ENCODE data around the gene TSEN54. TPM values are rescaled to one million over a fixed set of nuclear protein-coding genes. Genes with fewer than 3 reads are reported as not detected.
"Not testable (repeated sequence)": the region's sequence is repeated elsewhere in the genome, so short reads cannot be mapped to it uniquely, and the experiment has no call there.

The TSEN54 gene
- total RNA-seq, 1 donor from 2014 or later: 23.3 TPM

- TF ChIP-seq CTCF (IDR thresholded peaks at IDR 0.05): no peak
- peak overlapping the region; percentile 73 for H3K4me3 Mint-ChIP-seq (ENCODE audit: unreplicated experiment)
- H3K4me1 Mint-ChIP-seq (ENCODE audit: unreplicated experiment): peaks cover 18% of the 10 kb centered on the region
- no peaks in the 10 kb centered on the region for H3K27me3 Mint-ChIP-seq (ENCODE audit: unreplicated experiment)
- H3K27ac Mint-ChIP-seq (ENCODE audit: unreplicated experiment): no peak overlapping the region
- H3K36me3 Mint-ChIP-seq (ENCODE audit: unreplicated experiment): peaks cover 9% of the 10 kb centered on the region
- no peaks in the 10 kb centered on the region for H3K9me3 Mint-ChIP-seq (ENCODE audit: unreplicated experiment)
- DNase-seq (ENCODE audit: extremely low spot score, unreplicated experiment): no peak
Observed at GRCh38 chr17:75518201-75518600, 1.9 kb downstream of the TSEN54 start.

- H3K4me3 Mint-ChIP-seq (ENCODE audit: unreplicated experiment): no peak overlapping the region
- H3K4me1 Mint-ChIP-seq (ENCODE audit: unreplicated experiment): peaks cover 12% of the 10 kb centered on the region
Observed at GRCh38 chr17:75518983-75519537, 2.7 kb downstream of the TSEN54 start.

DNA sequence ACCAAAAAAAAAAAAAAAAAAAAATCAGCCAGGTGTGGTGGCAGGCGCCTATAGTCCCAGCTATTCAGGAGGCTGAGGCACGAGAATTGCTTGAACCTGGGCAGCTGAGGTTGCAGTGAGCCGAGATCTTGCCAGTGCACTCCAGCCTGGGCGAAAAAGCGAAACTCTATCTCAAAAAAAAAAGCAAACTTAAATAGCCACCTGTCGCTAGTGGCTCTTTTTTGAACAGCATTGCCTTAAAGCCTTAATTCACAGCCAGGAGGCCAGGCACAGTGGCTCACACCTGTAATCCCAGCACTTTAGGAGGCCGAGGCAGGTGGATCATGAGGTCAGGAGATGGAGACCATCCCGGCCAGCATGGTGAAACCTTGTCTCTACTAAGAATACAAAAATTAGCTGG lies 4.1 kb downstream of the TSEN54 start:
- not testable (repeated sequence) for H3K9me3 Mint-ChIP-seq (ENCODE audit: unreplicated experiment); H3K27ac Mint-ChIP-seq (ENCODE audit: unreplicated experiment); H3K4me3 Mint-ChIP-seq (ENCODE audit: unreplicated experiment); H3K27me3 Mint-ChIP-seq (ENCODE audit: unreplicated experiment); DNase-seq (ENCODE audit: extremely low spot score, unreplicated experiment); H3K36me3 Mint-ChIP-seq (ENCODE audit: unreplicated experiment)
- H3K4me1 Mint-ChIP-seq (ENCODE audit: unreplicated experiment): peaks cover 10% of the 10 kb centered on the region

More at GRCh38 chr17:75518983-75519537, 2.7 kb downstream of the TSEN54 start:
- no peaks in the 10 kb centered on the region for H3K9me3 Mint-ChIP-seq (ENCODE audit: unreplicated experiment)
- H3K27ac Mint-ChIP-seq (ENCODE audit: unreplicated experiment): no peak overlapping the region
- no peak for DNase-seq (ENCODE audit: extremely low spot score, unreplicated experiment)
- TF ChIP-seq CTCF (IDR thresholded peaks at IDR 0.05): no peak
- H3K27me3 Mint-ChIP-seq (ENCODE audit: unreplicated experiment): no peaks in the 10 kb centered on the region
- peaks cover 9% of the 10 kb centered on the region for H3K36me3 Mint-ChIP-seq (ENCODE audit: unreplicated experiment)

GRCh38 chr17:75521290-75521689 lies 5.0 kb downstream of the TSEN54 start:
- H3K4me1 Mint-ChIP-seq (ENCODE audit: unreplicated experiment): peaks cover 11% of the 10 kb centered on the region

DNA sequence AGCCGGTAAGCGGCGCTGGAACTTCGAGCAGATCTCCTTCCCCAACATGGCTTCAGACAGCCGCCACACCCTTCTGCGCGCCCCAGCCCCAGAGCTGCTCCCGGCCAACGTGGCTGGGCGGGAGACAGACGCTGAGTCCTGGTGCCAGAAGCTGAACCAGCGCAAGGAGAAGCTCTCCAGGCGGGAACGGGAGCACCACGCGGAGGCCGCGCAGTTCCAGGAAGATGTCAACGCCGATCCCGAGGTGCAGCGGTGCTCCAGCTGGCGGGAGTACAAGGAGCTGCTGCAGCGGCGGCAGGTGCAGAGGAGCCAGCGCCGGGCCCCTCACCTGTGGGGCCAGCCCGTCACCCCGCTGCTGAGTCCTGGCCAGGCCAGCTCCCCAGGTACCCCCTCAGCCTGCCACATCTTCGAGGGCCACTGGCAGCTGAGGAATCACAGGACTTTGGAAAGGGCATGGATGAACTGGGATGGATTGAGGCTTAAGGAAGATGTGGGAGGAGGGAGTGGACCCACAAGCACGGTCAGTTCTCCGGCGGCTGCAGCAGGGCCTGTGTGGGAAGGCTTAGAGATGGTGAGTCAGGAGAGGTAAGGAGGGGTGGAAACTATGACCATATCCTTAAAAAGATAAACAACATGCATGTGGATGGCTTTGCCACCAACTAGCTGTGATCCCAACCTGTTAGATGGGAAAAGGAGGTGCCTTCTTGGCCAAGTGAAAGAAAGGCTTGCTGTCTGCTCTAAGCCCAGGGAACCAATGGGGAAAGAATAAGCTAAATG lies 5.8 kb downstream of the TSEN54 start:
- TF ChIP-seq CTCF (IDR thresholded peaks at IDR 0.05): no peak
- peaks cover 9% of the 10 kb centered on the region for H3K36me3 Mint-ChIP-seq (ENCODE audit: unreplicated experiment)
- no peaks in the 10 kb centered on the region for H3K9me3 Mint-ChIP-seq (ENCODE audit: unreplicated experiment)
- no peak overlapping the region for H3K27ac Mint-ChIP-seq (ENCODE audit: unreplicated experiment)
- peaks cover 5% of the 10 kb centered on the region for H3K27me3 Mint-ChIP-seq (ENCODE audit: unreplicated experiment)
- no peak overlapping the region for H3K4me3 Mint-ChIP-seq (ENCODE audit: unreplicated experiment)
- peaks cover 14% of the 10 kb centered on the region for H3K4me1 Mint-ChIP-seq (ENCODE audit: unreplicated experiment)
- DNase-seq (ENCODE audit: extremely low spot score, unreplicated experiment): no peak

More at GRCh38 chr17:75521290-75521689, 5.0 kb downstream of the TSEN54 start:
- no peak overlapping the region for H3K27ac Mint-ChIP-seq (ENCODE audit: unreplicated experiment)
- DNase-seq (ENCODE audit: extremely low spot score, unreplicated experiment): no peak
- no peak overlapping the region for H3K4me3 Mint-ChIP-seq (ENCODE audit: unreplicated experiment)
- no peak for TF ChIP-seq CTCF (IDR thresholded peaks at IDR 0.05)
- peaks cover under 1% of the 10 kb centered on the region for H3K27me3 Mint-ChIP-seq (ENCODE audit: unreplicated experiment)
- no peaks in the 10 kb centered on the region for H3K9me3 Mint-ChIP-seq (ENCODE audit: unreplicated experiment)
- H3K36me3 Mint-ChIP-seq (ENCODE audit: unreplicated experiment): peaks cover 9% of the 10 kb centered on the region

All from osteocyte (in vitro differentiated cells).